SU-DHL-6 (cell line): Measurements from ENCODE around the gene DTNA.

Source experiments
- H2AFZ ChIP-seq: fragments of 200-600 bp; sonication (generic); 2 replicates; pipeline ENCODE4 v1.6.1; 2014; ENCODE audit warnings: low read depth, mild to moderate bottlenecking, moderate library complexity, mixed read lengths, antibody characterized with exemption, low read length; ENCODE audit not compliant: severe bottlenecking
- H3F3A ChIP-seq: fragments of 200-600 bp; shearing (Covaris generic); 2 replicates; pipeline ENCODE4 v1.6.0; 2016; ENCODE audit warnings: antibody characterized with exemption, mild to moderate bottlenecking; ENCODE audit not compliant: insufficient read depth
- H3K27ac ChIP-seq: fragments of 200-600 bp; sonication (generic); 2 replicates; pipeline ENCODE4 v1.5.1; 2016; ENCODE audit warnings: low read depth, mild to moderate bottlenecking, low read length, moderate library complexity, mixed read lengths
- H3K27me3 ChIP-seq: fragments of 200-600 bp; sonication (generic), shearing (Covaris generic); 2 replicates; pipeline ENCODE4 v1.6.0; 2014; ENCODE audit warnings: mild to moderate bottlenecking, low read length
- H3K36me3 ChIP-seq: fragments of 200-600 bp; sonication (generic); 2 replicates; pipeline ENCODE4 v1.6.1; 2014; ENCODE audit warnings: mild to moderate bottlenecking, low read length, mixed read lengths
- H3K4me2 ChIP-seq: fragments of 300-600, 200-600 bp; shearing (Covaris generic), sonication (generic); 2 replicates; pipeline ENCODE4 v1.6.0; 2014; ENCODE audit warnings: low read length, low read depth, mild to moderate bottlenecking; ENCODE audit not compliant: poor library complexity, severe bottlenecking
- H3K4me3 ChIP-seq: fragments of 200-600 bp; sonication (generic); 2 replicates; pipeline ENCODE4 v1.5.1; 2014; ENCODE audit warnings: antibody characterized with exemption, low read length, mild to moderate bottlenecking, mixed read lengths; ENCODE audit not compliant: insufficient read depth, poor library complexity, severe bottlenecking
- H3K79me2 ChIP-seq: fragments of 200-600 bp; sonication (generic); 2 replicates; pipeline ENCODE4 v1.6.1; 2014; ENCODE audit warnings: mild to moderate bottlenecking, low read length, moderate library complexity; ENCODE audit not compliant: insufficient read depth
- H3K9ac ChIP-seq: fragments of 200-600 bp; sonication (generic); 2 replicates; pipeline ENCODE4 v1.7.0; 2014; ENCODE audit warnings: mild to moderate bottlenecking, low read length
- H3K9me2 ChIP-seq: fragments of 200-600 bp; sonication (generic); replicated peaks from 2 replicates; pipeline ENCODE4 v1.6.1; 2014; ENCODE audit warnings: low read length; ENCODE audit not compliant: insufficient read depth
- H3K9me3 ChIP-seq: fragments of 200-600 bp; sonication (generic); 2 replicates; pipeline ENCODE4 v1.6.1; 2014; ENCODE audit warnings: low read length, mixed read lengths; ENCODE audit not compliant: insufficient read depth
- H4K20me1 ChIP-seq: fragments of 200-600 bp; sonication (generic); 2 replicates; pipeline ENCODE4 v1.6.1; 2014; ENCODE audit warnings: low read depth, mild to moderate bottlenecking, antibody characterized with exemption, low read length, moderate library complexity, mixed read lengths
- CTCF ChIP-seq: fragments of 200-600 bp; sonication (generic); IDR thresholded peaks from one replicate; pipeline ENCODE4 v1.5.1; 2017; ENCODE audit warnings: antibody characterized with exemption, mild to moderate bottlenecking, low read length, moderate library complexity; ENCODE audit not compliant: insufficient read depth, poor library complexity, severe bottlenecking
- EZH2phosphoT487 ChIP-seq: fragments of 200-600 bp; sonication (generic), shearing (Covaris generic); conservative IDR thresholded peaks from 2 replicates; pipeline ENCODE4 v1.6.1; 2018; ENCODE audit warnings: mild to moderate bottlenecking, antibody characterized with exemption, low read length, moderate library complexity, mixed read lengths

DTNA gene

GRCh38 chr18:34803877-34804400, 93.8 kb downstream of the DTNA start:
- H3K9ac ChIP-seq: no peak overlapping the region
- H3K27ac ChIP-seq: no peak overlapping the region
- H2AFZ ChIP-seq: no peak overlapping the region
- H3K79me2 ChIP-seq: no peaks in the 10 kb centered on the region
- no peaks in the 10 kb centered on the region for H4K20me1 ChIP-seq
- H3K27me3 ChIP-seq: no peaks in the 10 kb centered on the region
- no peaks in the 10 kb centered on the region for H3F3A ChIP-seq
- H3K9me3 ChIP-seq: no peaks in the 10 kb centered on the region
- H3K4me3 ChIP-seq: no peak overlapping the region
- no peak overlapping the region for H3K4me2 ChIP-seq
- H3K9me2 ChIP-seq: no peaks in the 10 kb centered on the region
- H3K36me3 ChIP-seq: no peaks in the 10 kb centered on the region
- no peak for TF ChIP-seq EZH2phosphoT487
- no peak for TF ChIP-seq CTCF

- Histone ChIP-seq H3K9me3 (no peaks in the 10 kb centered on the region), H2AFZ (no peak overlapping the region)
These were observed 95.2 kb downstream of the DTNA start for GRCh38 chr18:34805103-34805877.

GRCh38 chr18:34805878-34806351, 95.8 kb downstream of the DTNA start:
- no peaks in the 10 kb centered on the region for H3K9me3 ChIP-seq
- H3K27ac ChIP-seq: no peak overlapping the region
- no peaks in the 10 kb centered on the region for H3K36me3 ChIP-seq
- TF ChIP-seq EZH2phosphoT487: no peak
- TF ChIP-seq CTCF: no peak
- H3K9ac ChIP-seq: no peak overlapping the region
- no peak overlapping the region for H2AFZ ChIP-seq
- no peaks in the 10 kb centered on the region for H3F3A ChIP-seq
- H3K9me2 ChIP-seq: no peaks in the 10 kb centered on the region
- H3K27me3 ChIP-seq: no peaks in the 10 kb centered on the region
- no peaks in the 10 kb centered on the region for H3K79me2 ChIP-seq
- no peak overlapping the region for H3K4me2 ChIP-seq
- H3K4me3 ChIP-seq: no peak overlapping the region
- no peaks in the 10 kb centered on the region for H4K20me1 ChIP-seq

More at GRCh38 chr18:34805103-34805877, 95.2 kb downstream of the DTNA start:
- Histone ChIP-seq H3F3A (no peaks in the 10 kb centered on the region), H3K4me3 (no peak overlapping the region), H3K36me3 (no peaks in the 10 kb centered on the region), H3K27ac (no peak overlapping the region), H3K27me3 (no peaks in the 10 kb centered on the region), H3K79me2 (no peaks in the 10 kb centered on the region), H3K9ac (no peak overlapping the region), H3K9me2 (no peaks in the 10 kb centered on the region), H3K4me2 (no peak overlapping the region), H4K20me1 (no peaks in the 10 kb centered on the region)
- no peak for TF ChIP-seq EZH2phosphoT487

- H3K4me2 ChIP-seq: no peak overlapping the region
- no peaks in the 10 kb centered on the region for H3K9me3 ChIP-seq
- no peaks in the 10 kb centered on the region for H3K36me3 ChIP-seq
- H3K4me3 ChIP-seq: no peak overlapping the region
- TF ChIP-seq CTCF (no peak), EZH2phosphoT487 (no peak)
- H4K20me1 ChIP-seq: no peaks in the 10 kb centered on the region
- no peaks in the 10 kb centered on the region for H3F3A ChIP-seq
- H3K79me2 ChIP-seq: no peaks in the 10 kb centered on the region
- H3K27me3 ChIP-seq: no peaks in the 10 kb centered on the region
- H3K9me2 ChIP-seq: no peaks in the 10 kb centered on the region
- no peak overlapping the region for H3K9ac ChIP-seq
- no peak overlapping the region for H2AFZ ChIP-seq
- no peak overlapping the region for H3K27ac ChIP-seq
These were observed 96.4 kb downstream of the DTNA start for GRCh38 chr18:34806527-34806926.
